GM19025 (cell line): Measurements from ENCODE around the gene CADM2.

Experiments
- ATAC-seq: cut with Tn5 transposase; IDR thresholded peaks from one replicate; pipeline ENCODE4 v1.9.1; 2021; ENCODE audit warnings: mild to moderate bottlenecking, low read depth, moderate library complexity; ENCODE audit not compliant: unreplicated experiment

Gene CADM2

GRCh38 chr3:84983490-84983889, 24.7 kb downstream of the CADM2 start:
- ATAC-seq = no peak

GRCh38 chr3:84984429-84984828, 25.6 kb downstream of the CADM2 start:
- no peak for ATAC-seq

- no peak for ATAC-seq
Observed at GRCh38 chr3:84985795-84986194, 27.0 kb downstream of the CADM2 start.

GRCh38 chr3:84987706-84988504, 29.1 kb downstream of the CADM2 start:
- no peak for ATAC-seq

- no peak for ATAC-seq
Observed at GRCh38 chr3:84989102-84989501, 30.3 kb downstream of the CADM2 start.

- ATAC-seq = no peak
Observed at GRCh38 chr3:84991422-84991900, 32.7 kb downstream of the CADM2 start.

GRCh38 chr3:84993956-84994355, 35.2 kb downstream of the CADM2 start:
- ATAC-seq = no peak

GRCh38 chr3:84998545-84998944, 39.8 kb downstream of the CADM2 start:
- no peak for ATAC-seq

- no peak for ATAC-seq
Observed at GRCh38 chr3:85003479-85003878, 44.7 kb downstream of the CADM2 start.

GRCh38 chr3:85004147-85004546, 45.4 kb downstream of the CADM2 start:
- ATAC-seq = no peak

GRCh38 chr3:85005946-85006345, 47.2 kb downstream of the CADM2 start:
- no peak for ATAC-seq

GRCh38 chr3:85007195-85008094, 48.7 kb downstream of the CADM2 start:
- ATAC-seq = no peak

GRCh38 chr3:85020828-85021227, 62.0 kb downstream of the CADM2 start:
- no peak for ATAC-seq

- ATAC-seq = no peak
Observed at GRCh38 chr3:85030052-85030451, 71.3 kb downstream of the CADM2 start.

GRCh38 chr3:85037203-85037602, 78.4 kb downstream of the CADM2 start:
- no peak for ATAC-seq

GRCh38 chr3:85041001-85041400, 82.2 kb downstream of the CADM2 start:
- no peak for ATAC-seq

- no peak for ATAC-seq
Observed at GRCh38 chr3:85041562-85042055, 82.8 kb downstream of the CADM2 start.

- ATAC-seq = no peak
Observed at GRCh38 chr3:85050821-85051220, 92.0 kb downstream of the CADM2 start.

- no peak for ATAC-seq
Observed at GRCh38 chr3:85051786-85052185, 93.0 kb downstream of the CADM2 start.

- no peak for ATAC-seq
Observed at GRCh38 chr3:85053626-85054025, 94.8 kb downstream of the CADM2 start.

- no peak for ATAC-seq
Observed at GRCh38 chr3:85054579-85054978, 95.8 kb downstream of the CADM2 start.
